Stimulated activated naive CD8-positive, alpha-beta T cell treated with anti-CD3 and anti-CD28 coated beads, Interleukin-15, Interleukin-2, amounts not matched to agents 100 ng/mL and 50 ng/mL, for 24 hours (primary cell): Measurements from ENCODE around the gene HIVEP3.

ENCODE experiments used
- H3K27ac Mint-ChIP-seq: one replicate; pipeline ENCODE4 v1.8.0; 2021; ENCODE audit warnings: mild to moderate bottlenecking, mixed read lengths
- H3K27me3 Mint-ChIP-seq: one replicate; pipeline ENCODE4 v1.8.0; 2021; ENCODE audit warnings: mixed read lengths
- H3K36me3 Mint-ChIP-seq: one replicate; pipeline ENCODE4 v1.8.0; 2021; ENCODE audit warnings: low read depth, mixed read lengths
- H3K4me1 Mint-ChIP-seq: one replicate; pipeline ENCODE4 v1.8.0; 2021; ENCODE audit warnings: low read depth, mixed read lengths
- H3K4me3 Mint-ChIP-seq: one replicate; pipeline ENCODE4 v1.8.0; 2021; ENCODE audit warnings: mild to moderate bottlenecking, mixed read lengths
- H3K9me3 Mint-ChIP-seq: one replicate; pipeline ENCODE4 v1.8.0; 2021; ENCODE audit warnings: mixed read lengths

HIVEP3 gene

GRCh38 chr1:41479000-41479807 is 439.5 kb downstream of the HIVEP3 start:
- no peaks in the 10 kb centered on the region for H3K27me3 Mint-ChIP-seq
- no peak overlapping the region for H3K27ac Mint-ChIP-seq
- no peaks in the 10 kb centered on the region for H3K4me1 Mint-ChIP-seq
- H3K9me3 Mint-ChIP-seq = no peaks in the 10 kb centered on the region
- no peak overlapping the region for H3K4me3 Mint-ChIP-seq
- H3K36me3 Mint-ChIP-seq = no peaks in the 10 kb centered on the region

GRCh38 chr1:41478118-41478748 is 440.5 kb downstream of the HIVEP3 start:
- no peaks in the 10 kb centered on the region for H3K4me1 Mint-ChIP-seq
- no peaks in the 10 kb centered on the region for H3K27me3 Mint-ChIP-seq
- no peaks in the 10 kb centered on the region for H3K9me3 Mint-ChIP-seq
- H3K27ac Mint-ChIP-seq = no peak overlapping the region
- H3K4me3 Mint-ChIP-seq = no peak overlapping the region
- H3K36me3 Mint-ChIP-seq = no peaks in the 10 kb centered on the region

- H3K4me3 Mint-ChIP-seq = no peak overlapping the region
- H3K9me3 Mint-ChIP-seq = no peaks in the 10 kb centered on the region
- no peaks in the 10 kb centered on the region for H3K27me3 Mint-ChIP-seq
- no peaks in the 10 kb centered on the region for H3K4me1 Mint-ChIP-seq
- H3K36me3 Mint-ChIP-seq = no peaks in the 10 kb centered on the region
- no peak overlapping the region for H3K27ac Mint-ChIP-seq
Observed at GRCh38 chr1:41476807-41477361, 441.8 kb downstream of the HIVEP3 start.

GRCh38 chr1:41475859-41476567 is 442.7 kb downstream of the HIVEP3 start:
- Mint-ChIP-seq H3K4me1 (no peaks in the 10 kb centered on the region), H3K27me3 (no peaks in the 10 kb centered on the region), H3K36me3 (no peaks in the 10 kb centered on the region), H3K27ac (no peak overlapping the region), H3K9me3 (no peaks in the 10 kb centered on the region), H3K4me3 (no peak overlapping the region)

GRCh38 chr1:41475346-41475745 is 443.4 kb downstream of the HIVEP3 start:
- no peak overlapping the region for H3K4me3 Mint-ChIP-seq
- H3K27ac Mint-ChIP-seq = no peak overlapping the region
- no peaks in the 10 kb centered on the region for H3K36me3 Mint-ChIP-seq
- no peaks in the 10 kb centered on the region for H3K4me1 Mint-ChIP-seq
- H3K27me3 Mint-ChIP-seq = no peaks in the 10 kb centered on the region
- no peaks in the 10 kb centered on the region for H3K9me3 Mint-ChIP-seq

GRCh38 chr1:41474490-41475271 is 444.0 kb downstream of the HIVEP3 start:
- Mint-ChIP-seq H3K9me3 (no peaks in the 10 kb centered on the region), H3K4me1 (no peaks in the 10 kb centered on the region), H3K27me3 (no peaks in the 10 kb centered on the region), H3K36me3 (no peaks in the 10 kb centered on the region), H3K4me3 (no peak overlapping the region), H3K27ac (no peak overlapping the region)

GRCh38 chr1:41473738-41474362 is 444.9 kb downstream of the HIVEP3 start:
- H3K4me1 Mint-ChIP-seq = no peaks in the 10 kb centered on the region
- no peaks in the 10 kb centered on the region for H3K36me3 Mint-ChIP-seq
- H3K27ac Mint-ChIP-seq = no peak overlapping the region
- no peak overlapping the region for H3K4me3 Mint-ChIP-seq
- H3K9me3 Mint-ChIP-seq = no peaks in the 10 kb centered on the region
- no peaks in the 10 kb centered on the region for H3K27me3 Mint-ChIP-seq

GRCh38 chr1:41471658-41472057 is 447.1 kb downstream of the HIVEP3 start:
- Mint-ChIP-seq H3K4me3 (no peak overlapping the region), H3K27me3 (no peaks in the 10 kb centered on the region), H3K36me3 (no peaks in the 10 kb centered on the region), H3K4me1 (no peaks in the 10 kb centered on the region), H3K27ac (no peak overlapping the region), H3K9me3 (no peaks in the 10 kb centered on the region)

GRCh38 chr1:41469706-41470105 is 449.0 kb downstream of the HIVEP3 start:
- Mint-ChIP-seq H3K4me1 (no peaks in the 10 kb centered on the region), H3K9me3 (no peaks in the 10 kb centered on the region), H3K27ac (no peak overlapping the region), H3K36me3 (no peaks in the 10 kb centered on the region), H3K27me3 (no peaks in the 10 kb centered on the region), H3K4me3 (no peak overlapping the region)

- Mint-ChIP-seq H3K27ac (no peak overlapping the region), H3K36me3 (no peaks in the 10 kb centered on the region), H3K9me3 (no peaks in the 10 kb centered on the region), H3K4me1 (no peaks in the 10 kb centered on the region), H3K4me3 (no peak overlapping the region), H3K27me3 (no peaks in the 10 kb centered on the region)
Observed at GRCh38 chr1:41468122-41468762, 450.5 kb downstream of the HIVEP3 start.

- no peak overlapping the region for H3K4me3 Mint-ChIP-seq
- H3K27ac Mint-ChIP-seq = no peak overlapping the region
- H3K36me3 Mint-ChIP-seq = no peaks in the 10 kb centered on the region
- H3K27me3 Mint-ChIP-seq = no peaks in the 10 kb centered on the region
- no peaks in the 10 kb centered on the region for H3K4me1 Mint-ChIP-seq
- no peaks in the 10 kb centered on the region for H3K9me3 Mint-ChIP-seq
Observed at GRCh38 chr1:41467673-41468072, 451.0 kb downstream of the HIVEP3 start.

GRCh38 chr1:41466146-41466545 is 452.6 kb downstream of the HIVEP3 start:
- H3K27ac Mint-ChIP-seq = no peak overlapping the region
- no peaks in the 10 kb centered on the region for H3K9me3 Mint-ChIP-seq
- H3K36me3 Mint-ChIP-seq = no peaks in the 10 kb centered on the region
- no peaks in the 10 kb centered on the region for H3K4me1 Mint-ChIP-seq
- no peaks in the 10 kb centered on the region for H3K27me3 Mint-ChIP-seq
- no peak overlapping the region for H3K4me3 Mint-ChIP-seq

GRCh38 chr1:41465741-41466140 is 453.0 kb downstream of the HIVEP3 start:
- Mint-ChIP-seq H3K27me3 (no peaks in the 10 kb centered on the region), H3K27ac (no peak overlapping the region), H3K36me3 (no peaks in the 10 kb centered on the region), H3K4me3 (no peak overlapping the region), H3K4me1 (no peaks in the 10 kb centered on the region), H3K9me3 (no peaks in the 10 kb centered on the region)

GRCh38 chr1:41464885-41465284 is 453.8 kb downstream of the HIVEP3 start:
- Mint-ChIP-seq H3K4me3 (no peak overlapping the region), H3K36me3 (no peaks in the 10 kb centered on the region), H3K27me3 (no peaks in the 10 kb centered on the region), H3K27ac (no peak overlapping the region), H3K4me1 (no peaks in the 10 kb centered on the region), H3K9me3 (no peaks in the 10 kb centered on the region)
